Upper lobe of right lung (tissue), 1 donor: ENCODE measurements around the gene GRIN2D. TPM values are rescaled to one million over a fixed set of nuclear protein-coding genes. Genes with fewer than 3 reads are reported as not detected.

Source experiments
- ATAC-seq: fragments of 200-7000 bp; cut with Tn5 transposase; one replicate; pipeline ENCODE4 v1.9.1; 2020; ENCODE audit warnings: mild to moderate bottlenecking, moderate library complexity
- DNase-seq: peaks from one replicate; pipeline ENCODE4 v3.0.0-alpha.2; 2020
- H3K27ac ChIP-seq: fragments of 200-600 bp; one replicate; pipeline ENCODE4 v1.8.0; 2022
- H3K27me3 ChIP-seq: fragments of 200-600 bp; one replicate; pipeline ENCODE4 v1.8.0; 2022; ENCODE audit warnings: mild to moderate bottlenecking
- H3K36me3 ChIP-seq: fragments of 200-600 bp; one replicate; pipeline ENCODE4 v1.8.0; 2022
- H3K4me1 ChIP-seq: fragments of 200-600 bp; one replicate; pipeline ENCODE4 v1.8.0; 2022
- H3K4me3 ChIP-seq: fragments of 200-600 bp; one replicate; pipeline ENCODE4 v1.8.0; 2022; ENCODE audit warnings: mild to moderate bottlenecking
- H3K9me3 ChIP-seq: fragments of 200-600 bp; one replicate; pipeline ENCODE4 v1.8.0; 2022
- intact Hi-C: fragments of 100-400 bp; cut with DNase I; formaldehyde crosslinking; loops from one replicate; pipeline ENCODE4 v1.11.0; 2022
- total RNA-seq: library from RNA; stranded (reverse); fragmentation: NEBNext Ultra II Directional; extraction: Animal tissue kit (Norgen Biotek cat#: 25700); gene quantifications from one replicate; pipeline ENCODE4 v1.2.1, GENCODE V29; 2021
- TF ChIP-seq, protein P1 (sequence below): fragments of 200-600 bp; IDR thresholded peaks from one replicate; pipeline ENCODE4 v1.8.0; 2022; ENCODE audit warnings: antibody characterized with exemption
- donor health status: DM: no; HTN: yes; CAD: no; lungs with severe emphysema.

The GRIN2D gene
- total RNA-seq, 1 donor from 2014 or later = 0.61 TPM

DNA sequence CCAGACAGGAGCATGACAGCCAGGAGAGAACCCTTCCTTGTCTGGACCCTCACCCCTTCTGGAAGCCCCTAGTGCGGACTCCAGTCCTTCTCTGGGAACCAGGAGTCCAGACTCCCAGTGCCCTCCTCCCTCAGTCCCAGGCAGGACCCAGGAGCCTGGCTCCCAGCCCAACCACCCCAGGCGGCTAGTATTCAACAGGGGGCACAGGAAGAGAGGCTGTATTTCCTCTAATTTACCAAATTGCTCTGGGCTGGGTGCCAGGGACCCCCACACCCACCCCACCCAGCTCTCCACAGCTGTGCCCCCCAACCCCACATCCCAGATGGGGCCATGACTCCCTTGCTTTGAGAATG, 3.3 kb downstream of the GRIN2D start:
- TF ChIP-seq, protein P1, sequence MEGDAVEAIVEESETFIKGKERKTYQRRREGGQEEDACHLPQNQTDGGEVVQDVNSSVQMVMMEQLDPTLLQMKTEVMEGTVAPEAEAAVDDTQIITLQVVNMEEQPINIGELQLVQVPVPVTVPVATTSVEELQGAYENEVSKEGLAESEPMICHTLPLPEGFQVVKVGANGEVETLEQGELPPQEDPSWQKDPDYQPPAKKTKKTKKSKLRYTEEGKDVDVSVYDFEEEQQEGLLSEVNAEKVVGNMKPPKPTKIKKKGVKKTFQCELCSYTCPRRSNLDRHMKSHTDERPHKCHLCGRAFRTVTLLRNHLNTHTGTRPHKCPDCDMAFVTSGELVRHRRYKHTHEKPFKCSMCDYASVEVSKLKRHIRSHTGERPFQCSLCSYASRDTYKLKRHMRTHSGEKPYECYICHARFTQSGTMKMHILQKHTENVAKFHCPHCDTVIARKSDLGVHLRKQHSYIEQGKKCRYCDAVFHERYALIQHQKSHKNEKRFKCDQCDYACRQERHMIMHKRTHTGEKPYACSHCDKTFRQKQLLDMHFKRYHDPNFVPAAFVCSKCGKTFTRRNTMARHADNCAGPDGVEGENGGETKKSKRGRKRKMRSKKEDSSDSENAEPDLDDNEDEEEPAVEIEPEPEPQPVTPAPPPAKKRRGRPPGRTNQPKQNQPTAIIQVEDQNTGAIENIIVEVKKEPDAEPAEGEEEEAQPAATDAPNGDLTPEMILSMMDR = no peak
- H3K4me1 ChIP-seq = no peaks in the 10 kb centered on the region
- H3K27ac ChIP-seq = no peak overlapping the region
- no peaks in the 10 kb centered on the region for H3K9me3 ChIP-seq
- H3K27me3 ChIP-seq = peaks cover 53% of the 10 kb centered on the region
- no peak for DNase-seq
- no peak overlapping the region for H3K4me3 ChIP-seq
- ATAC-seq = no peak
- H3K36me3 ChIP-seq = no peaks in the 10 kb centered on the region
- intact Hi-C loops = no loop called here

DNA sequence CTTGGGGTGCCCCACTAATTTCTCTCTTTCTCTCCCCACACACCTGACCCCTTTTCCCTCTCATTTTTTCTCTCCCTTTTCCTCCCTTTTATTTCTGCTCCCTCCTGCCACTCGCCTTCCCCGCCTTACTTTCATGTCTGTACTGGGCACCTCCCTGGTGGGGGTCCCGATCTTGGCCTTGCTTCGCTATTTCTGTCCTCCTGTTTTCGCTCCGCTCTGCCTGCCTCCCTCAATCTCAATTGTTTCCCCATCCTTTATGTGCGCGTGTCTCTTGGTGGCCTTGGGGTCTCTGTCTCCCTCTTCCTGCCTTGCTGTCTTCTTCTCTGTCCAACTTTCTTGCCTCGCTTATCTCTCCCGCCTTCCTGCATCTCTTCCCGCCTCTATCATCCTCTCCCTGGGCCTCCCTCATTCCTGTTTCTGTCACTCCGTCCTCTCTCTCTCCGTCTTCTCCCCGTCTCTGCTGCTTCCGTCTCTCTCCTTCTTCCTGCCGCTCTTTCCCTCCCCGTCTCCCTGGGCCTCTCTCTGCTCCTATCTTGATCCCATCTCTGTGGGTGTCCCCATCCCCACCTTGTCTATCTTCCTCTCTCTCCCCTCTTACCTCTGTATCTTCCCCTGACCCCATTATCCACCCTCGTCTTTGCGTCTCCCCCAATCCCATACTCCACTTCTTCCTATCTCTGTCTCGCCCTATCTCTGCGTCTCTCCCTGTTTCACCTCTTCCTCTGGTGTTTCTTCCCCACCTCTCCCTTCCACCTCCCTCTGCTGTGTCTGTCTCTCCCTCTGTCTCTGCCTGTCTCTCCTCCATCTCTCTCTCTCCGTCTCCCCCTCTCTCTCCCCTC, 4.0 kb downstream of the GRIN2D start:
- no peak for DNase-seq
- ATAC-seq = no peak
- no peaks in the 10 kb centered on the region for H3K4me1 ChIP-seq
- intact Hi-C loops = no loop called here
- peak overlapping the region; percentile 34 for H3K4me3 ChIP-seq
- H3K27ac ChIP-seq = no peak overlapping the region
- peaks cover 53% of the 10 kb centered on the region for H3K27me3 ChIP-seq
- no peaks in the 10 kb centered on the region for H3K36me3 ChIP-seq
- TF ChIP-seq, protein P1 = no peak
- no peaks in the 10 kb centered on the region for H3K9me3 ChIP-seq

DNA sequence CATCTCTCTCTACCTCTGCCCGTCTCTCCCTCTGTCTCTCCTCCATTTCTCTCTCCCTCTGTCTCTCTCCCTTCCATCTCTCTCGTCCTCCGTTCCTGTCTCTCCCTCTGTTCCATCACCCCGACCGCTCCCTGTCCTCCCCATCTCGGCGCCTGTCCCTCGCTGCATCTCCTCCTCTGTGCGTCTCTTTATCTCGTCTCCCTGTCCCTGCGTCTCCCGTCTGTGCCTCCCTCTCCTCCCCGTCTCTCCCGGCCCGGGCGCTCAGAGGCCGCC, 4.6 kb downstream of the GRIN2D start:
- peak overlapping the region; percentile 34 for H3K4me3 ChIP-seq
- H3K36me3 ChIP-seq = no peaks in the 10 kb centered on the region
- no peaks in the 10 kb centered on the region for H3K4me1 ChIP-seq
- H3K27me3 ChIP-seq = peaks cover 48% of the 10 kb centered on the region
- H3K9me3 ChIP-seq = no peaks in the 10 kb centered on the region
- intact Hi-C loops = no loop called here
- TF ChIP-seq, protein P1 = no peak
- no peak for DNase-seq
- H3K27ac ChIP-seq = no peak overlapping the region
- ATAC-seq = no peak

DNA sequence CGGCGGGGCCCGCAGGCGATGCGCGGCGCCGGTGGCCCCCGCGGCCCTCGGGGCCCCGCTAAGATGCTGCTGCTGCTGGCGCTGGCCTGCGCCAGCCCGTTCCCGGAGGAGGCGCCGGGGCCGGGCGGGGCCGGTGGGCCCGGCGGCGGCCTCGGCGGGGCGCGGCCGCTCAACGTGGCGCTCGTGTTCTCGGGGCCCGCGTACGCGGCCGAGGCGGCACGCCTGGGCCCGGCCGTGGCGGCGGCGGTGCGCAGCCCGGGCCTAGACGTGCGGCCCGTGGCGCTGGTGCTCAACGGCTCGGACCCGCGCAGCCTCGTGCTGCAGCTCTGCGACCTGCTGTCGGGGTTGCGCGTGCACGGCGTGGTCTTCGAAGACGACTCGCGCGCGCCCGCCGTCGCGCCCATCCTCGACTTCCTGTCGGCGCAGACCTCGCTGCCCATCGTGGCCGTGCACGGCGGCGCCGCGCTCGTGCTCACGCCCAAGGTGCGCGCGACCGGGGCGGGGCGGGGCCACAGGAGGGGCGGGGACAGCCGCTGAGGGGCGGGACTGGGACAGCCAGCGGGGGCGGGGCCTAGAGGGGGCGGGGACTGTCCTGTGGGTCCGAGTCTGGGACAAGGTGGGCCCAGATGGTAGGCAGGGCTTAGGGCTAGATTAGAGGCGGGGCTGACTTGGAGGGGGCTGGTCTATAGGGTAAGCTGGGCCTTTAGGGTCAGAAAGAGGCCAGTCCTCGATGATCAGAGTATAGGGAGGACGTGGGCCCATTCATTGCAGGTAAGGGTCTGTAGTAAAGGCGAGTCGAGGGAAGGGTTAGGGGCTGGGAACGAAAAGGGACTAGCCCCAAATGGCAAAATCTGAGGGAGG, 5.1 kb downstream of the GRIN2D start:
- Histone ChIP-seq H3K36me3 (no peaks in the 10 kb centered on the region), H3K27me3 (peaks cover 43% of the 10 kb centered on the region), H3K9me3 (no peaks in the 10 kb centered on the region), H3K4me3 (peak overlapping the region; percentile 34), H3K4me1 (no peaks in the 10 kb centered on the region), H3K27ac (no peak overlapping the region)
- TF ChIP-seq, protein P1 = no peak
- DNase-seq = peak; percentile 91
- intact Hi-C loops = no loop called here
- peak; percentile 90 for ATAC-seq

DNA sequence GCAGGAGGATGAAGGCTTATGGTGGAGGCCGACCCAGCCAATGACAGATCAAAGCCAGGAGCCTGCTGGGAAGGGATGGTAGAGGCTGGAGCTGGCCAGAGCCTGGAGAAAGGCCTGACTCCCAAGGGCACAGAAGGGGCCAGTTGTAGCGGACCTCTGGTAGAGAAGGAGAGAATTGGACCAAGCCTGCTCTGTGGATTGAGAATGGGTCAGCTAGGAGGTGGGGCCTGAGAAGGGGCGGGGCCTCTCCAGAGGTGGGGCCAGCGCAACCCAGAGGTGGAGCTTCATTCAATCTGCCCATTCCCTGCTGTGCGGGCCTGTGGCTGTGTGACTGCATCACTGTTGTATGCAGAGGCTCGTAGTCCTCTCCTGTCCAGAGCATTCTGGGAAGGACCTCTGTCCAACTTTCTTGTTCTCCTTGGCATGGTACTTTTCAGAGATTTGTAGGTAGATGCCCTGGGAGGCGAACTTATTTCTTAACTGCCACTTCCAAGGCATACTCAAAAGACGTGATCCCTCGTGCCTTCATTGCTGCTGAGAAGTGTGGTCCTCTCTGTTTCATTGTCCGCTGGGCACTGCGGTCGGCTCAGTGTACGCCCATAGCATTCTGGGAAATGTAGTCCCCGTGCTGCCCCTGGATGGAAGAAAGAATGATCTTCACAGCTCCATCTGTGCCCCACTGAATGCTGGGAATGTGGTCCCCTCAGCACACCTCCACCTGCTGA, 6.7 kb downstream of the GRIN2D start:
- intact Hi-C loops = no loop called here
- TF ChIP-seq, protein P1 = no peak
- Histone ChIP-seq H3K4me1 (no peaks in the 10 kb centered on the region), H3K9me3 (no peaks in the 10 kb centered on the region), H3K36me3 (no peaks in the 10 kb centered on the region), H3K4me3 (no peak overlapping the region), H3K27me3 (peaks cover 28% of the 10 kb centered on the region), H3K27ac (no peak overlapping the region)
- ATAC-seq (peak; percentile 27), DNase-seq (no peak)
